ENCODE results near the gene KDM7A.
"Not testable (repeated sequence)": the region's sequence is repeated elsewhere in the genome, so short reads cannot be mapped to it uniquely, and the experiment has no call there.

The KDM7A gene

GRCh38 chr7:140161047-140161446 is 15.7 kb downstream of the KDM7A start:
- in situ Hi-C loops (cut with HindIII; ENCODE audit: low sequenced_read_pairs) = no loop called here

- in situ Hi-C loops (cut with HindIII; ENCODE audit: low sequenced_read_pairs) = no loop called here
These were observed 16.5 kb downstream of the KDM7A start for GRCh38 chr7:140160308-140160707.

- in situ Hi-C loops (cut with HindIII; ENCODE audit: low sequenced_read_pairs) = no loop called here
These were observed 17.3 kb downstream of the KDM7A start for GRCh38 chr7:140159497-140159896.

GRCh38 chr7:140156460-140157080 is 20.2 kb downstream of the KDM7A start:
- in situ Hi-C loops (cut with HindIII; ENCODE audit: low sequenced_read_pairs) = no loop called here

DNA sequence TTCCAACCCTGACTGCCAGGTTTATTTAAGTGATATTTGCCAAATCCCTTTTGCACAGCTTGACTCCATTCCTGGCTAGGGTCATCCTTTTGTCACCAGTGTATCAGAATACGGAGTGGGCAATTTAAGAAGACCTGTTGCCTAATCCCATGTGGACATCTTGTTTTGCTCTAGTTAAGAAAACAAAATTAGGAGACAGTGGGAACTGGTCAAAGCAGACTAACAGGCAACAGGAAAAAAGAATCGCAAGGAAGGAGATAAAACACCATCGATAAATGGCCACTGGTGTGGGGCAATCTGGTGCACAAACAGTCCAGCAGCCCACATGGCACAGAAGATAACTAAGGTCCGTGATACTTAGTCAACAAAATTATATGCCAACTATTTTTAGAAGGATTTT is 21.4 kb downstream of the KDM7A start:
- in situ Hi-C loops (cut with HindIII; ENCODE audit: low sequenced_read_pairs) = no loop called here

DNA sequence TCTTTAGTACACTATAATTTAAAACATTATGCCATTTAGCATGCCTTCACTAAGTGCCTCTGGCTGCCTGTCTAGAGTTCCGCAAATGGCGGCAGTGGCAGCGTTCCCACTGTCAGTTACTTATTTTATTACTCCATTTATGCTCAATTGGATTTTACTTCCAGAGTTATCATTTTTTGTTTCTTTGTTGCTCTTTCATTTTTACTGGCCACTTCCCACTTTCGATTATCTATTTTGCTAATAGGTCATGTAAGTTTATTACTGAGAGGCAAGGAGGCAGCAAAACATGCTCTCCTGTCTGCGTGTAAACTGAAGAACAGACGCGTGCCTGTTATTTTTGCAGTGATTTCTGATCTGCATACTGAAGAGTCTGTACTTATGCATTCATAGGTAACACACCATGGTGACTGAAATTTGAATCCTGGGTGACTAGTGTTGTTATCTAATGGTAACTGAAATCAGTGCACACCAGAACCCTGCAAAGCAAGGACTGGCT is 23.1 kb downstream of the KDM7A start:
- in situ Hi-C loops (cut with HindIII; ENCODE audit: low sequenced_read_pairs) = no loop called here

- in situ Hi-C loops (cut with HindIII; ENCODE audit: low sequenced_read_pairs) = no loop called here
These were observed 30.2 kb downstream of the KDM7A start for GRCh38 chr7:140146574-140146973.

DNA sequence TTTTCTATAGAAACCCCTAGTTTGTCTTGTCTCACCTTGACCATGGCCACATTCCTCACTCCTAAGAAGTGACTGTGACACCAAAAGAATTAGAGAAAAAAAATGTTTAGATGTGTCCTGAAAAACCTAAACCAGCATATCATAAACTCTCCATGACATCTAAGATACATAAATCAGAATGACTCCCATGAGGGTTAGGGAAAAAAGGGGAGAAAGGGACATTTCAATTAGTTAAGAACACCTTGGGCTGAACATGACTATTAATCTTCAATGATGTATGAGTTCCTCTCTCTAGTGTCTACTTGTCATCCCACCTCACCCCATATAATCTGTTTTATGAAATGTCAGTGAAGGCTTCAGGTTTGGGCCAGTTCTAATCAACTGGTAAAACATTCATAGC is 31.1 kb downstream of the KDM7A start:
- in situ Hi-C loops (cut with HindIII; ENCODE audit: low sequenced_read_pairs) = no loop called here

DNA sequence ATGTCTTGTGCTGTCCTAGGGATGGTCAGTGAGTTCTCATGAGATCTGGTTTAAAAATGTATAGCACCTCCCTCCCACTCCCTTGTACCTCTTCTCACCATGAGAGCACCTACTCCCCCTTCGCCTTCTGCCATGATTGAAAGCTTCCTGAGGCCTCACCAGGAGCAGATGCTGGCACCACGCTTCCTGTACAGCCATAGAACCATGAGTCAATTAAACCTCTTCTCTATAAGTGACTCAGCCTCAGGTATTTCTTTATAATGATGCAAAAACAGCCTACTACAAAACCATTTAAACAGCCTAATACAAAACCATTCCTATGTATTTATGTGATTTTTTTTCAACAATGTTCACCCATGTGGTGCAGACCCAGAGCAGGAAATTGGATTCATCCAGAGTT is 32.0 kb downstream of the KDM7A start:
- in situ Hi-C loops (cut with HindIII; ENCODE audit: low sequenced_read_pairs) = no loop called here

- in situ Hi-C loops (cut with HindIII; ENCODE audit: low sequenced_read_pairs) = no loop called here
These were observed 32.8 kb downstream of the KDM7A start for GRCh38 chr7:140143997-140144396.

- in situ Hi-C loops (cut with HindIII; ENCODE audit: low sequenced_read_pairs) = no loop called here
These were observed 34.8 kb downstream of the KDM7A start for GRCh38 chr7:140142031-140142430.

DNA sequence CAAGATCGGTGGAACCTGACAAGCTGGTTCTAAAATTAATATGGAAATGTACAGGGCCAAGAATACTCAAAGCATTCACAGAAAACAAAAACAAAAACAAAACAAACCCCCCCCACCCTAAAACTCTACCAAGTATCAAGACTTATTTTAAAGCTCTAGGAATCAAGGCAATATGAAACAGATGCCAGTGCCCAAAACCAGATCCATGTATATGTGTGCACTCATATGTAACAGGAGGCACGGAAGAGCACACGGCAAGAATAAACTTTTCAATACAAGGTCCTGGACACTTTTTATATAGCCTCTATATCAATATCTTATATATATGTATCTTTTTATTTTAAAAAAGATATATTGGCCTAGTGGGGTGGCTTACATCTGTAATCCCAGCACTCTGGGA is 35.5 kb downstream of the KDM7A start:
- in situ Hi-C loops (cut with HindIII; ENCODE audit: low sequenced_read_pairs) = no loop called here

DNA sequence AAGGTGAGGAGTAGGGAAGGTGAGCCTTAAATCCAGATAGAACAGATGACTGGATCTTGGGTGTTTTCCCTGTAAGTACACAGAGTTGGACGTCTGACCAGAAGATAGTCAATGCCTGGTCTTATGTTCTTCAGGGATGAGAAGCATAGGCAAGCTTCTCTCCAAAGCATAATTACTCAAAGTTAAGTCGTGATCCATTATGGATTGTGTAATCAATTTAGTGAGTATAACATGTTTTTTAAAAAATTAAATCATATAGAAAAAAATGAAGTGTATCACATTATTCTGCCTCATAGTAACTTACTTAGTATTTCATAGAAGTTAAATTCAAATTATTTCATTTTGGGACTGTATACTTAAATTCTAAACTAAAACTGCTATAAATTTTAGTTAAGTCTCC is 39.7 kb downstream of the KDM7A start:
- in situ Hi-C loops (cut with HindIII; ENCODE audit: low sequenced_read_pairs) = no loop called here

DNA sequence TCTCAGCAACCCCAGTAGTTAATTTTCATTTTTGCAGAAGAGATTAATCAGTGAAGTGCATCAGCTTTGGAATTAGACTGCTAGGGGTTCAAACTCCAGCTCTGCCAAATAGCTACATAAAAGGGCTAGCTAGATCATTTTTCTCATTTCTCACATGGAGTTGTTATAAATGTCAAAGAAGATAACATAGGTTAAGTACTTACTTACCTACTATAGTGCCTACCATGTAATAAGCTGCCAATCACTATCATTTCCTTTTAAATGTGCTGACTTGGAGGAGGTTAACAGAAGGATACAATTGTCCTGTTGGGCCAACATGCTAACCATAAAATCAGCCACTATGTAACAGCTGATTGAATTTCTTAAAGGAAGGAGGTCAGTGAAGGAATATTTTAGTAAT is 40.7 kb downstream of the KDM7A start:
- in situ Hi-C loops (cut with HindIII; ENCODE audit: low sequenced_read_pairs) = no loop called here

GRCh38 chr7:140134039-140134438 is 42.7 kb downstream of the KDM7A start:
- in situ Hi-C loops (cut with HindIII; ENCODE audit: low sequenced_read_pairs) = no loop called here

- in situ Hi-C loops (cut with HindIII; ENCODE audit: low sequenced_read_pairs) = no loop called here
These were observed 49.2 kb downstream of the KDM7A start for GRCh38 chr7:140127360-140128127.

GRCh38 chr7:140126435-140127034 is 50.2 kb downstream of the KDM7A start:
- in situ Hi-C loops (cut with HindIII; ENCODE audit: low sequenced_read_pairs) = no loop called here

DNA sequence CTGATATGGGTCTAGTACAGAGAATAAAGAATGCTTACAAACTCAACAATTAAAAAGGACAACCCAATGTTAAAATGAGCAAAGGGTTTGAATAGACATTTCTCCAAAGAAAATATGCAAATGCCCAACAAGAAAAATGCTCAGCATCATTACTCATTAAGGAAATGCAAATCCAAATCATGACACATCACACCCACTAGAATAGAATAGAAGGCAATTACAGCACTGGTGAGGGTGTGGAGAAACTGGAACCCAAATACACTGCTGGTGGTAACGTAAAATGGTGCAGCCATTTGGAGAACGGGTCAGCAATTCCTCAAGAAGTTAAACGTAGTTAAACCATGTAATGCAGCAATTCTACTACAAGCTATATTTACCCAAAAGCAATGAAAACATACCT is 53.8 kb downstream of the KDM7A start:
- in situ Hi-C loops (cut with HindIII; ENCODE audit: low sequenced_read_pairs) = no loop called here

GRCh38 chr7:140121326-140121725 is 55.5 kb downstream of the KDM7A start:
- in situ Hi-C loops (cut with HindIII; ENCODE audit: low sequenced_read_pairs) = no loop called here

GRCh38 chr7:140114817-140115216 is 62.0 kb downstream of the KDM7A start:
- in situ Hi-C loops (cut with HindIII; ENCODE audit: low sequenced_read_pairs) = not testable (repeated sequence)

GRCh38 chr7:140108777-140109176 is 68.0 kb downstream of the KDM7A start:
- in situ Hi-C loops (cut with HindIII; ENCODE audit: low sequenced_read_pairs) = not testable (repeated sequence)

DNA sequence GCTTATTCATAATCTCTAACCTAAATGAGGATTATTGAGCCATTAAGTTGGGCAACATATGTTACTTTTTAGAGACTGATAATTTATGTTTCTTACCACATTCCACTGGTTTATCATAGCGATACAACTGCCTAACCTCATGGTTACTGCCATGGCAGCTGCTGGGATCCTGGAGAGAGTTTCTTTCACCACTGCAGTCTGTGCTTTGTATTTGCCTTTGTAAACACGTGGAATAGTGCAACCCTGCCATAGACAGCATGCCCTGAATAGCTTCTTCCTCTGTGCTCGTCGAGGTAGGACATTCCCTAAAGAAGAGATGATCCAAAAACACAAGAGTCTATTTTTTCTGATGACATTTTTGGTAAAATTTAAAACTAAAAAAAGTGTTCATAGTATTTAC is 80.3 kb downstream of the KDM7A start:
- in situ Hi-C loops (cut with HindIII; ENCODE audit: low sequenced_read_pairs) = no loop called here

Data from endothelial cell of hepatic sinusoid (primary cell).